GM21576 (cell line): ENCODE measurements around the gene HBE1.
"Not testable (repeated sequence)": the region's sequence is repeated elsewhere in the genome, so short reads cannot be mapped to it uniquely, and the experiment has no call there.

Experiments
- ATAC-seq: cut with Tn5 transposase; IDR thresholded peaks from one replicate; pipeline ENCODE4 v1.9.1; 2021; ENCODE audit warnings: mild to moderate bottlenecking, moderate library complexity; ENCODE audit not compliant: unreplicated experiment

HBE1 gene

GRCh38 chr11:5254023-5254422, 15.7 kb downstream of the HBE1 start:
- not testable (repeated sequence) for ATAC-seq

- ATAC-seq = not testable (repeated sequence)
Measured at GRCh38 chr11:5253440-5253839, 16.3 kb downstream of the HBE1 start.

- no peak for ATAC-seq
Measured at GRCh38 chr11:5252919-5253265, 16.9 kb downstream of the HBE1 start.

- ATAC-seq = no peak
Measured at GRCh38 chr11:5252192-5252918, 17.4 kb downstream of the HBE1 start.

GRCh38 chr11:5251746-5252145, 18.0 kb downstream of the HBE1 start:
- ATAC-seq = no peak

GRCh38 chr11:5250543-5251204, 19.1 kb downstream of the HBE1 start:
- ATAC-seq = no peak

DNA sequence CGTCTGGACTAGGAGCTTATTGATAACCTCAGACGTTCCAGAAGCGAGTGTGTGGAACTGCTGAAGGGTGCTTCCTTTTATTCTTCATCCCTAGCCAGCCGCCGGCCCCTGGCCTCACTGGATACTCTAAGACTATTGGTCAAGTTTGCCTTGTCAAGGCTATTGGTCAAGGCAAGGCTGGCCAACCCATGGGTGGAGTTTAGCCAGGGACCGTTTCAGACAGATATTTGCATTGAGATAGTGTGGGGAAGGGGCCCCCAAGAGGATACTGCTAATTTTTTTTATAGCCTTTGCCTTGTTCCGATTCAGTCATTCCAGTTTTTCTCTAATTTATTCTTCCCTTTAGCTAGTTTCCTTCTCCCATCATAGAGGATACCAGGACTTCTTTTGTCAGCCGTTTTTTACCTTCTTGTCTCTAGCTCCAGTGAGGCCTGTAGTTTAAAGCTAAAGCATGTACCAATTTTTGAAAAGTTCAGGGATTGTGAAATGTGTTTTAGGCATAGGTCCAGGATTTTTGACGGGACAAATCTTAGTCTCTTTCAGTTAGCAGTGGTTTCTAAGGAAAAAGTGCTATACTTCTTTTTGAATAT, 19.8 kb downstream of the HBE1 start, which contains the start of gene HBG1:
Gene HBG1, minus strand, starts transcription at position 51 of the 590 bp plus-strand sequence. CDS start 53 bp downstream, outside the sequence.
- ATAC-seq = not testable (repeated sequence)

DNA sequence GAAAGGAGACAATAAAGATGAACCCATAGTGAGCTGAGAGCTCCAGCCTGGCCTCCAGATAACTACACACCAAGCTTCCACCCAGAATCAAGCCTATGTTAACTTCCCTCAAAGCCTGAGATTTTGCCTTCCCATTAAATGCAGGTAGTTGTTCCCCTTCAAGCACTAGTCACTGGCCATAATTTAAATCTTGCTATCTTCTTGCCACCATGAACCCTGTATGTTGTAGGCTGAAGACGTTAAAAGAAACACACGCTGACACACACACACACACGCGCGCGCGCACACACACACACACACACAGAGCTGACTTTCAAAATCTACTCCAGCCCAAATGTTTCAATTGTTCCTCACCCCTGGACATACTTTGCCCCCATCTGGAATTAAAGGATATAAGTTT, 21.2 kb downstream of the HBE1 start:
- not testable (repeated sequence) for ATAC-seq

GRCh38 chr11:5247472-5248192, 22.1 kb downstream of the HBE1 start:
- ATAC-seq = no peak

- ATAC-seq = no peak
Measured at GRCh38 chr11:5246772-5247471, 22.8 kb downstream of the HBE1 start.

DNA sequence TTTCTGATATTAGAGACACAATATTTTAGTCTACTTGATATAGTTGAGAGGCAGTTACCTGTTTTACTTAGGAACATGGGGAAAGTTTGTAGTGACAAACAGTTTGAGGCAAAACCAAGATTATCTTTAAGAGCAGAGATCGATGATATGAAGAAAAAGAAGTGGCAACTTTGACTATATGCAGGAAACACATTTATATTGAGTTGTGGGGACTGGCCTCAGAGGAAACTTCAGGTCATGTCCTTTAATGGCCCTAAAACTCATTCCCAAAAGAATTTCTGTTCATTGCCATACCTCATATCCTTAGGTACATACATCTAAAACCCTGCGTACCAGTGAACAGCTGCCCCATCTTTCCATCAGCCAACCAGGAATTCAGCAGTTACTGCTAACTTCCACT, 24.6 kb downstream of the HBE1 start:
- no peak for ATAC-seq

- no peak for ATAC-seq
Measured at GRCh38 chr11:5243816-5244180, 25.9 kb downstream of the HBE1 start.

- ATAC-seq = peak; percentile 50
Measured at GRCh38 chr11:5242933-5243815, 26.6 kb downstream of the HBE1 start.

GRCh38 chr11:5242208-5242607, 27.5 kb downstream of the HBE1 start:
- ATAC-seq = no peak

DNA sequence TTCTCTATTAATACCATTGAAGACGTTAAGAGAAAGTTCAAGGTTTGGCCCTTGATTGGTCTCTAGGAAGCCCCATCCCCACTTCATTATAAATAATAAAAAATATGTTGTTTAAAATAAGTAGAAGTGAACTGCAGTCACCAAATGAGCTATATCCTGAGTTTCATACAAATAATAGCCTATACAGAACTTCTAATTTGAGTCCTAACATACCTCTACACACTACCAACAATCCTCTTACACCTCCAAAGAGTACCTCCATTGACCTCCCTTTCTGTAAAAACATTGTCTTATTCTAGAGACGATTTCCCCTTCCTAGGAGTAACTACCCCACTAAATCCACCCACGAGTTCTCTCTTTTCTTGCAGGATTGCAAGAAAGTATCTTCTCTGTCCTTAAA, 28.3 kb downstream of the HBE1 start:
- no peak for ATAC-seq

DNA sequence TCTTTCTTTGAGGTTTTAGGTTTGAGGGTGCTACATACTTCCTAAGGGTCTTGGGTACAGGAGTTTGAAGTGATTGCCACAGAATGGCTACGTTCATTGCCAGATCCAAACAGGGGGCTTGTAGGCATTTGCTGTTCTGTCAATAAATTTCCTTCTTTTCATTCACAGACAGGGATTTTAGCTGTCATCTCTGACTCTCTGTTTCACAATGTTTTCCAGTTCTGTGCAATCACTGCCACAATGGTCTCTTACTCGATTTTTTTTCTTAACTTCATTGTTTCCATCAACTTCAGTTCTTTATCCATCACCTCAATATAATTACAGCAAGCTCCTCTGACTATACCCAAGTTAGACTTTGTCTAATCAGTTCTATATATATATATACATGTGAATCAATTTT, 29.3 kb downstream of the HBE1 start:
- no peak for ATAC-seq

DNA sequence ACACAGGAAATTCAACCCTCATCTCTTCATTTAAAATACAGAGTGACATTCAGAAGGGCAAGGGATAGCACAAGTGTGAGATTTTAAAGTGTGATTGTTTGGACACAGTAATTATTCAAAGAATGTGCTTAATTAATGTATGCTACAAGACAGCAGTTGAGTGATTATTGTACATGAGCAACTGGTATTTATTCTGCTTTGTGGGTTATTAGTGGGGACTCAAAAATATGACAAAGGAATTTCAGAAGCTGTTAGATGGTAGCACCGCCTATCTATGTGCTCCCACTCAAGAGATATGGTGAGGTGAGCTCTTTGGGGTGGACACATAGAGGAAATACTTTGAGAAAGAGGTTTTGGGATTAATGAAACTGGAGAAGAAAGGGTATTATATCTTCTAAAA, 29.7 kb downstream of the HBE1 start:
- no peak for ATAC-seq

GRCh38 chr11:5239046-5239445, 30.7 kb downstream of the HBE1 start:
- no peak for ATAC-seq

GRCh38 chr11:5238486-5238885, 31.3 kb downstream of the HBE1 start:
- no peak for ATAC-seq

- no peak for ATAC-seq
Measured at GRCh38 chr11:5237420-5237819, 32.3 kb downstream of the HBE1 start.
